DMS 273 (cell line): ENCODE data around the gene MAPK12.

Experiments used
- DNase-seq: peaks from one replicate; lab custom pipeline; 2025; ENCODE audit not compliant: unreplicated experiment; lab: John Stamatoyannopoulos, UW

MAPK12 gene

GRCh38 chr22:50261615-50262459, at the start of gene MAPK12:
TSS of gene MAPK12 (minus strand) at chr22:50261683. CDS start at chr22:50261509, 174 bp downstream.
- peak; percentile 73 for DNase-seq

- DNase-seq, result no peak
These were observed 49.5 kb upstream of the MAPK12 start for GRCh38 chr22:50310949-50311444.

DNA sequence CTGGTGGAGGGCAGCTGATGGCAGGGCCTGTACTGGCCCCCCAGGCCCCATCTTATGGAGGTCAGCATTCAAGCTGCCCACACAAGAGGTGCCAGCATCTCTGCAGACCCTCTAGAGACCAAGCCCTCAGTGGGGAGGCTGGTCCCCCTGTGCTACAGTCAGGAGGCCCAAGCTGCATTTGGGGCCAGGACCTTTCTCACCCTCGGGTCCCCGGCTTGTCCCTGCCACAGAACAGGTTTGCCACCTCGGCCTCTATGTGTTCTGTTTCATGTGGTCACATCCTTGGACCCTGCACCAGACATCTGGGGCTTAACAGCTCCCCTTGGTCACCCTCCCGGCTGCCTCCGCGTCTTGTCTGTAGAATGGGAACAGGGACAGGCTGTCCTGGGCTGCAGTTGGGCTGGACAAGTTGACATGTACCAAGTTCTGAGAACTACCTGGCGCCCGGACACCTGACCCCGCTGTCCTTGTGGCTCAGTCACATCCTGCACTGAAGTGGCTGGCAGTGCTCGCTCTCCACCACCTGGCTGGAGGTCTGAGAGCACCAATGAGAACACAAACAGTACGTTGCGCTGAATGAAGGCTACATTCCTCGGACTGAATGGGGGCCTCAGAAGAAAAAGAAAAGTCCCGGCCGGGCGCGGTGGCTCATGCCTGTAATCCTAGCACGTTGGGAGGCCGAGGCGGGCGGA, 48.7 kb upstream of the MAPK12 start:
- no peak for DNase-seq

DNA sequence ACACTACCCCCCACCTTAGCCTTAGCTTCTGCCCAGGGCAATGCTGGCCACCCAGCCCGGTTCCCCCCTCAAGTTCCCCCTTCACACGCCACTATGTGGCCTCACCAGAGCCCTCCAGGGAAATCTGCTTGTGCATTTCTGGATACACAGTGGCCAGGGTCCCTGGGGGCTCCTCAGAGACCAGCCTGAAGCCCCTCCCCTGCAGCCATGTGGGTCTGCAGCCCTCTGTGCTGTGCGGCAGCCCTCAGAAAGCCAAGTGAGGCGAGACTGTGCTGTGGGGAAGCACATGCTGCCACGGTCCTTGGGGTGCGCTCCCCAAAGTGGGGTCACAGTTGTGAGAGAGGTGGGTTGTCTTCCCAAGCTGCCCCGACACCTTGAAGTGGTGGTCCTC, 48.1 kb upstream of the MAPK12 start:
- DNase-seq, result no peak

- no peak for DNase-seq
These were observed 47.6 kb upstream of the MAPK12 start for GRCh38 chr22:50308986-50309600.

GRCh38 chr22:50308597-50308935, 47.1 kb upstream of the MAPK12 start:
- peak; percentile 32 for DNase-seq

GRCh38 chr22:50307890-50308596, 46.6 kb upstream of the MAPK12 start:
- no peak for DNase-seq

DNA sequence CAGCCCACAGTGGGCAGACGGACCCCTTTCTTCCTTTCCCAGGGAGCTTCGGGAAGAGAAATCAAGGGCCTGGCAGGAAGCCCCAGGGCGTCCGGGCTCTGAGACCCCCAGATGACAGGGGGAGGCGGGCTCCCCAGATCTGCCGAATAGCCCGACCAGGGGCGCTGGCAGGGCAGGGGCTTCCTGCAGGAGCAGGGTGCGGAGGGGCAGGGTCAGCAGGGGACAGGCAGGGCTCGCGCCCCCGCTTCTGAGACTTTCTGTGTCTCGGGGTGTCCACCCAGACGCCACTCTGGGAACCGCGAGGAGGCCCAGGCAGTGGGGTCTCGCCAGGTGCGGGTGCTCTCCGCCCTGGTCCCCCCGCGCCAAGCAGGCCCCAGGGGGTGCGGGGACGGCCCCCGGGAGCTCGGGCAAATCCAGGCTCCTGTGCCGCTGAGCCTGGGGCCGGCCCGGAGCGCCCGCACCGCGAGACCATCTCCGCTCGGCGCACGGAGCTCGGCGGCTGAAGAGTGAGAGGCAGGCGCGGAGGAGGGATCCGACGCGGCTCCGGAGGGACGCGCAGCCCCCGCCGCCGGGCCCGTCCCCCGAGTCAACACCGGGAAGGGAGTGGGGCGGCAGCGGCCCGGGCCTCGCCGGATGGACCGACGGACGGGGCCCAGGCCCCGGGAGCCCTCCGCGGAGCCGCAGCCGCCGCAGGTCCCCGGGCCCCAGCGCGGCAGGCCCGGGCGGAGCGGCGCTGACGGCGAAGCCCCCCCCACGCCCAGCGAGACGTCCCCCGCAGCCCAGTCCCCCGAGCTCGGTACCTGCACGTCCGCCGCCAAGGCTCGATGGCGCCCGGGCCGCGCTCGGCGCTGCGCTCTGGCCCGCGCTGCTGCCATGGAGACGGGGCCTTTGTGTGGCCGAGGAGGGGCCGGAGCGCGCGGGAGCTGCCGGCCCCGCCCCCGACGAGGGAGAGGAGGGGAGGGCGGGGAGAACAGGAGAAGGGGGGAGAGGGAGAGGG, 45.6 kb upstream of the MAPK12 start, which contains the start of gene PLXNB2:
TSS of gene PLXNB2 (minus strand) at position 894 of the 997 bp plus-strand sequence. CDS start 17,062 bp downstream, outside the sequence.
- DNase-seq, result peak; percentile 90

DNA sequence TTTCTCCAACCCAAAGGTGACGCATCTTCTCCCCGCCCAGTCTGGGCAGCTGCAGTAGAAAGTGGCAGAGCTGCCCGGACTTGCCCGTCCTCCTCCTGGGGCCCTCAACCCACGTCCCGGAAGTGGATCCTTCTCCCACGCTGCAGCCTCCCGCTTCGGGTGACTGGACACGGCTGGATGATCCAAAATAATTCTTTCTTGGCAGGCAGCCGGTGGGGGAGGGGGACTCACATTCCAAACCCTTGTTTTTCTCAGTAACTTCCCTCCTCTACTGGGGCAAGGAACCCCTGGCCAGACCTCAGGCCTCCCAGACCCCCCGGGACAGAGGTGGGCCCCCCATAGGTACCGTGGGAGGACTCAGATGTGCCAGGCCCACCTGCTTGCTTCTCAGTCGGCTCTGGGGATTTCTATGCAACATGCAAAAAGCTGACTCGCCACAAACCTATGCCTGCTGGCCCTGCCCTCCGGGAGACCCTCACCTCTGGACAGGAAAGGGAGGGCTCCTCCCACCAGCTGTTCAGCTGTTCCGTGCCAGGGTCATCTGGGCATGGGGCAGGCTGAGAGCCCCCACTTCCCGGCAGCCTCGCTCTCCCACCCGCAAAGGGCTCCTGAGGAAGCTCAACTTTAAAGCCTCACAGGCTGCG, 44.6 kb upstream of the MAPK12 start:
- DNase-seq, result peak; percentile 95

DNA sequence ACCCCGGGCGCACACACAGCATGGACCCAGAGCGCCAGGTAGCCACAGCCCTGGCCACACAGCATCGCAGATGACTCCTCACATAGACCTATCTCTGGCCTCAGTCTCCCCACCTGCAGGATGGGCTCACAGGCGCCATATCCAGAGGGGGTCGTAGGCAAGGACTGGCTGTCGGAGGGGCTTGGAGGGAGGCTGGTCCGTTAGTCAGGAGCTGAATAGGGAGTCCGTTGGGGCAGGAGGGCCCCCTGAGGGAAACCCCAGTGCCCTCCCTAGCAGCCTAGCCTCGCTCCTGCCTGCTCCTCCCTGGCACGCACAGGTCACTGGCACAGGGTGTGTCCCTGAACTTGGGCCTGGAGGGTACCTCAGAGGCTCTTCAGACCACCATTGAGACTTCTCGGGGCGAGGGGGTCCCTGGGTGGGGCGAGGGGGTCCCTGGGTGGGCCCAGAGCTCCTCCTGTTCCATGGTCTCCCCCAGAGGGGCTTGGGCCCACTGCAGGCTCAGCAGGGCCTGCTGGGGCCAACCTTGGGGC, 44.0 kb upstream of the MAPK12 start:
- peak; percentile 67 for DNase-seq

- peak; percentile 95 for DNase-seq
These were observed 43.3 kb upstream of the MAPK12 start for GRCh38 chr22:50304528-50305392.

DNA sequence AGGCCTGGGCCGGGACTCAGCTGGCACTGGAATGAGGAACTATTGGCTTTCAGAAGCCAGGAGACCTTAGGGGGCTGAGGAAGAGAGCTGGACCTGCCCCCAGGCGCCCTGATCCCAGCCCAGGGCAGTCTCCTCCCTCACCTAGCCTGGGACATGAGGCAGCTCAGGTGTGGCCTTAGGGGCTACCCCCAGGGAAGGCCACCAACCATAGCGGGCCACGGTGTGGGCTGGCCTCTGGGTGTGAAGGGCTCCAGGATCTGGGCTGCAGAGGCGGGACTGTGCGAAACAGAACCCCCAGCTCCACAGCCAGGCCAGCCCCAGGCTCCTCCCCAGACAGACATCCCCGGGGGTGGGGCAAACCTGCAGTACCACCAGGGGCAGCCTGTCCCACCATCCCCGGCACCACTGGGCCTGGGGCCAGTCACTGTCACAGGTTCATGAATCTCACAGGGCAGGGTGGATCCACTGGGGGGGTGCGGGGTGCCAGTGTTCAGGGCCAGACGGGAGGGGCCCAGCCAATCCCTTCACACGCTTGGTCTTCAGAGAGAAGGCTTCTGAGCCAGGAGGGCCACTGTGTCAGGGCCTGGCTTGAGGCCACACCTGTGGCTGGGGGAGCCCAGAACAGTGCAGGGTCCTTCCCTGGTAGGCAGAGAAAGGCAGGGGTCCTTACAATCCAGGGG, 42.5 kb upstream of the MAPK12 start:
- DNase-seq, result peak; percentile 30

DNA sequence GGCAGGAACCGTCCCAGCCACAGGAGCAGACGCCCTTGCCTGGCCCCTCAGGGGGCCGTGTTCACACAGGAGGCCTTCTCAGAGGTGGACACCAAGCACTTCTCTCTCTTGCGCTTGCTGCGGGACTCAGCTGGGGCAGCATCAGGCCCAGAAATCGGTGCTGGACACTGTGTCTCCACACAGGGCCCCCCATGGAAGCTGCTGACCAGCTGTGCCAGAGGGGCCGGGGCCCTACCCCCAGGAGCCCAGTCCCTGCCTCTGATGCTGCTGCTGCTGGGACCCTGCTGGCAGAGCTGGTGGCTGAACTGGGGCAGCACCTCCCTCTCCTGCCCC, 42.0 kb upstream of the MAPK12 start:
- DNase-seq, result no peak

GRCh38 chr22:50302564-50302963, 41.1 kb upstream of the MAPK12 start:
- DNase-seq, result peak; percentile 58

DNA sequence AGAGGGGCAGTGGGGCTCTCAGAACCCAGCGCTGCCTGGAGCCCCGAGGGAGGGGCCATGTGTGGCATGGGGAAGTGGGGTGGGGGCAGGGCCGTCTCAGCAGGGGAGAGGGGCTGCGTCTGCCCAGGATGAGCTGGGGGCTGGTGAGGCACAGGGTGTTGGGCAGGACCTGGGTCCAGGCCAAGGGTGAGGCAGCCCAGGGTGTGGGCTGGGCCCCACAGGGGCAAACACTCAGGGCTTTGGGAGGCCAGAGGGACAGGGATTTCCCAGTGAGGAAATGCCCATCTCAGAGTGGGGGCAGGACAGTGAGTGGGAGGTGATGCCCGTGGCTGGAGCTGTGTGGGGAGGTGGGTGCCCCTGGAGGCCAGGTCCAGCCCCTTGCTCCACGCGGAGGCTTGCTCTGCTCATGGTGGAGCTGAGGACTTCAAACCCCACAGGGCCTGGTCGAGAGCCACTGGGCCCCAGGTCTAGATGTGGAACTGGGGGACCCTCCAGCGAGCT, 40.6 kb upstream of the MAPK12 start:
- no peak for DNase-seq

- no peak for DNase-seq
These were observed 40.1 kb upstream of the MAPK12 start for GRCh38 chr22:50301581-50301991.

DNA sequence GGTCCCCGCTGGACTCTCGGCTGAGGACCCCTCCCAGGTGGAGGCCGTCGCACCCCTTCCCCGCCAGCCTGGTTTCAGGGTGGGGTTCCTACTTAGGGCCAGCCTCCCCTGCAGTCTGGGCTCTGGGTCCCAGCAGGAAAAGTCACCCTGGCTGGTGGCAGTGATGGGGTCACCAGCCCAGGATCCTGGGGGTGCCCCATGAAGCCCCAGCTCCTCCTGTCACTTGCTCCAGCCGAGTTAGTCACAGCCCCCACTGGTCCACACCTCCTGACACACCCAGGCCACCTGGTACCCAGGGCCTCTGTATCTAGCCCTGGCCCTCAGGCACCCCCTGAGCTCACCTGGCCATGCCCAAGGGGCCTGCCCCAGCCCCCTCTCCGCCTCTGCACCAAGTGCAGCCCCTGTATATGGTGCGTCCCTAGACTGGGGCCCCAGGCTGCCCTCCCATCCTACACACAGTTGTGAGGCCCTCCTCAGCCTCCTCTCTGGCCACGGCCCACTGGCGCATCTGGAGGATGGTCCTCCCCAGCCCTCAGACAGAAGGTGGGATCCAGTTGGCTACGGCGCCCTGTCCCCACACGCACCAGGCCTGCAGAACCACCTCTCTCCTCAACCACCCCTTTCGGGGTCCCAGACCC, 39.3 kb upstream of the MAPK12 start:
- DNase-seq, result no peak
